WTC11 (cell line): ENCODE measurements around the gene ATG4C.

Experiments
- USF2 ChIP-seq: sonication (generic); formaldehyde crosslinking; IDR thresholded peaks from 2 replicates; pipeline ENCODE4 v1.8.1; 2023; ENCODE audit warnings: mild to moderate bottlenecking, missing genetic modification reagents, moderate library complexity
- TF ChIP-seq, protein P1 (sequence below): sonication (generic); formaldehyde crosslinking; IDR thresholded peaks from 2 replicates; pipeline ENCODE4 v1.8.1; 2022; ENCODE audit warnings: low read depth, missing genetic modification reagents, borderline replicate concordance
- TF ChIP-seq, protein P2 (sequence below): fragments of 200-600 bp; IDR thresholded peaks from 2 replicates; pipeline ENCODE4 v1.8.0; 2022; ENCODE audit warnings: antibody characterized with exemption
- TF ChIP-seq, protein P3 (sequence below): sonication (generic); formaldehyde crosslinking; IDR thresholded peaks from 2 replicates; pipeline ENCODE4 v1.8.1; 2022; ENCODE audit warnings: mild to moderate bottlenecking, moderate library complexity, missing genetic modification reagents

GRCh38 chr1:62783736-62784508 is at the start of gene ATG4C:
- TF ChIP-seq, protein P1, sequence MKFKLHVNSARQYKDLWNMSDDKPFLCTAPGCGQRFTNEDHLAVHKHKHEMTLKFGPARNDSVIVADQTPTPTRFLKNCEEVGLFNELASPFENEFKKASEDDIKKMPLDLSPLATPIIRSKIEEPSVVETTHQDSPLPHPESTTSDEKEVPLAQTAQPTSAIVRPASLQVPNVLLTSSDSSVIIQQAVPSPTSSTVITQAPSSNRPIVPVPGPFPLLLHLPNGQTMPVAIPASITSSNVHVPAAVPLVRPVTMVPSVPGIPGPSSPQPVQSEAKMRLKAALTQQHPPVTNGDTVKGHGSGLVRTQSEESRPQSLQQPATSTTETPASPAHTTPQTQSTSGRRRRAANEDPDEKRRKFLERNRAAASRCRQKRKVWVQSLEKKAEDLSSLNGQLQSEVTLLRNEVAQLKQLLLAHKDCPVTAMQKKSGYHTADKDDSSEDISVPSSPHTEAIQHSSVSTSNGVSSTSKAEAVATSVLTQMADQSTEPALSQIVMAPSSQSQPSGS (CRISPR knock-in tag) = no peak
- TF ChIP-seq, protein P2, sequence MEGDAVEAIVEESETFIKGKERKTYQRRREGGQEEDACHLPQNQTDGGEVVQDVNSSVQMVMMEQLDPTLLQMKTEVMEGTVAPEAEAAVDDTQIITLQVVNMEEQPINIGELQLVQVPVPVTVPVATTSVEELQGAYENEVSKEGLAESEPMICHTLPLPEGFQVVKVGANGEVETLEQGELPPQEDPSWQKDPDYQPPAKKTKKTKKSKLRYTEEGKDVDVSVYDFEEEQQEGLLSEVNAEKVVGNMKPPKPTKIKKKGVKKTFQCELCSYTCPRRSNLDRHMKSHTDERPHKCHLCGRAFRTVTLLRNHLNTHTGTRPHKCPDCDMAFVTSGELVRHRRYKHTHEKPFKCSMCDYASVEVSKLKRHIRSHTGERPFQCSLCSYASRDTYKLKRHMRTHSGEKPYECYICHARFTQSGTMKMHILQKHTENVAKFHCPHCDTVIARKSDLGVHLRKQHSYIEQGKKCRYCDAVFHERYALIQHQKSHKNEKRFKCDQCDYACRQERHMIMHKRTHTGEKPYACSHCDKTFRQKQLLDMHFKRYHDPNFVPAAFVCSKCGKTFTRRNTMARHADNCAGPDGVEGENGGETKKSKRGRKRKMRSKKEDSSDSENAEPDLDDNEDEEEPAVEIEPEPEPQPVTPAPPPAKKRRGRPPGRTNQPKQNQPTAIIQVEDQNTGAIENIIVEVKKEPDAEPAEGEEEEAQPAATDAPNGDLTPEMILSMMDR = no peak
- TF ChIP-seq USF2 (CRISPR knock-in tag) = no peak
- TF ChIP-seq, protein P3, sequence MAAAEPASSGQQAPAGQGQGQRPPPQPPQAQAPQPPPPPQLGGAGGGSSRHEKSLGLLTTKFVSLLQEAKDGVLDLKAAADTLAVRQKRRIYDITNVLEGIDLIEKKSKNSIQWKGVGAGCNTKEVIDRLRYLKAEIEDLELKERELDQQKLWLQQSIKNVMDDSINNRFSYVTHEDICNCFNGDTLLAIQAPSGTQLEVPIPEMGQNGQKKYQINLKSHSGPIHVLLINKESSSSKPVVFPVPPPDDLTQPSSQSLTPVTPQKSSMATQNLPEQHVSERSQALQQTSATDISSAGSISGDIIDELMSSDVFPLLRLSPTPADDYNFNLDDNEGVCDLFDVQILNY = no peak
